ENCODE data around the gene NFKB1.

NFKB1 gene

GRCh38 chr4:102514298-102514964 lies 13.3 kb downstream of the NFKB1 start:
- H3K27me3 ChIP-seq (ENCODE audit: control insufficient read depth, insufficient read depth, low read length) = no peaks in the 10 kb centered on the region
- H3K36me3 ChIP-seq (ENCODE audit: control insufficient read depth, insufficient read depth, low read length) = no peaks in the 10 kb centered on the region
- H3K4me1 ChIP-seq (ENCODE audit: control insufficient read depth, insufficient read depth, low read length) = no peaks in the 10 kb centered on the region
- H3K9ac ChIP-seq (ENCODE audit: low read length) = no peak overlapping the region
- peaks cover 7% of the 10 kb centered on the region; the same call in 1 of the 2 replicates for H3K9me3 ChIP-seq (ENCODE audit: control insufficient read depth, insufficient read depth, low read depth, low read length)
- no peak overlapping the region for H3K4me3 ChIP-seq (ENCODE audit: low read depth, low read length)
- no peak overlapping the region for H3K27ac ChIP-seq (ENCODE audit: low read depth, low read length)

GRCh38 chr4:102517753-102518152 lies 16.6 kb downstream of the NFKB1 start:
- Histone ChIP-seq H3K27ac (ENCODE audit: low read depth, low read length) (no peak overlapping the region), H3K36me3 (ENCODE audit: control insufficient read depth, insufficient read depth, low read length) (no peaks in the 10 kb centered on the region), H3K9ac (ENCODE audit: low read length) (no peak overlapping the region), H3K9me3 (ENCODE audit: control insufficient read depth, insufficient read depth, low read depth, low read length) (peaks cover 7% of the 10 kb centered on the region; the same call in 1 of the 2 replicates), H3K27me3 (ENCODE audit: control insufficient read depth, insufficient read depth, low read length) (no peaks in the 10 kb centered on the region), H3K4me1 (ENCODE audit: control insufficient read depth, insufficient read depth, low read length) (no peaks in the 10 kb centered on the region), H3K4me3 (ENCODE audit: low read depth, low read length) (no peak overlapping the region)

- H3K27ac ChIP-seq (ENCODE audit: low read depth, low read length) = no peak overlapping the region
- peaks cover 7% of the 10 kb centered on the region; the same call in 1 of the 2 replicates for H3K9me3 ChIP-seq (ENCODE audit: control insufficient read depth, insufficient read depth, low read depth, low read length)
- no peak overlapping the region for H3K4me3 ChIP-seq (ENCODE audit: low read depth, low read length)
- no peaks in the 10 kb centered on the region for H3K4me1 ChIP-seq (ENCODE audit: control insufficient read depth, insufficient read depth, low read length)
- H3K9ac ChIP-seq (ENCODE audit: low read length) = no peak overlapping the region
- no peaks in the 10 kb centered on the region for H3K27me3 ChIP-seq (ENCODE audit: control insufficient read depth, insufficient read depth, low read length)
- H3K36me3 ChIP-seq (ENCODE audit: control insufficient read depth, insufficient read depth, low read length) = no peaks in the 10 kb centered on the region
These were observed 17.6 kb downstream of the NFKB1 start for GRCh38 chr4:102518703-102519131.

GRCh38 chr4:102519925-102520324 lies 18.8 kb downstream of the NFKB1 start:
- no peak overlapping the region for H3K4me3 ChIP-seq (ENCODE audit: low read depth, low read length)
- no peak overlapping the region for H3K9ac ChIP-seq (ENCODE audit: low read length)
- H3K27ac ChIP-seq (ENCODE audit: low read depth, low read length) = no peak overlapping the region
- H3K9me3 ChIP-seq (ENCODE audit: control insufficient read depth, insufficient read depth, low read depth, low read length) = peaks cover 7% of the 10 kb centered on the region; the same call in 1 of the 2 replicates
- no peaks in the 10 kb centered on the region for H3K4me1 ChIP-seq (ENCODE audit: control insufficient read depth, insufficient read depth, low read length)
- H3K27me3 ChIP-seq (ENCODE audit: control insufficient read depth, insufficient read depth, low read length) = no peaks in the 10 kb centered on the region
- H3K36me3 ChIP-seq (ENCODE audit: control insufficient read depth, insufficient read depth, low read length) = no peaks in the 10 kb centered on the region

- Histone ChIP-seq H3K4me3 (ENCODE audit: low read depth, low read length) (no peak overlapping the region), H3K27ac (ENCODE audit: low read depth, low read length) (no peak overlapping the region), H3K36me3 (ENCODE audit: control insufficient read depth, insufficient read depth, low read length) (no peaks in the 10 kb centered on the region), H3K9ac (ENCODE audit: low read length) (no peak overlapping the region), H3K9me3 (ENCODE audit: control insufficient read depth, insufficient read depth, low read depth, low read length) (peaks cover 6% of the 10 kb centered on the region; the same call in 1 of the 2 replicates), H3K4me1 (ENCODE audit: control insufficient read depth, insufficient read depth, low read length) (no peaks in the 10 kb centered on the region), H3K27me3 (ENCODE audit: control insufficient read depth, insufficient read depth, low read length) (no peaks in the 10 kb centered on the region)
These were observed 20.4 kb downstream of the NFKB1 start for GRCh38 chr4:102521570-102521969.

- Histone ChIP-seq H3K27me3 (ENCODE audit: control insufficient read depth, insufficient read depth, low read length) (no peaks in the 10 kb centered on the region), H3K9ac (ENCODE audit: low read length) (no peak overlapping the region)
These were observed 20.9 kb downstream of the NFKB1 start for GRCh38 chr4:102522031-102522440.

GRCh38 chr4:102524691-102525090 lies 23.5 kb downstream of the NFKB1 start:
- no peak overlapping the region for H3K9ac ChIP-seq (ENCODE audit: low read length)
- no peak overlapping the region for H3K27ac ChIP-seq (ENCODE audit: low read depth, low read length)
- no peaks in the 10 kb centered on the region for H3K9me3 ChIP-seq (ENCODE audit: control insufficient read depth, insufficient read depth, low read depth, low read length)
- peaks cover 7% of the 10 kb centered on the region; the same call in 1 of the 2 replicates for H3K4me1 ChIP-seq (ENCODE audit: control insufficient read depth, insufficient read depth, low read length)
- H3K36me3 ChIP-seq (ENCODE audit: control insufficient read depth, insufficient read depth, low read length) = no peaks in the 10 kb centered on the region
- no peaks in the 10 kb centered on the region for H3K27me3 ChIP-seq (ENCODE audit: control insufficient read depth, insufficient read depth, low read length)
- H3K4me3 ChIP-seq (ENCODE audit: low read depth, low read length) = no peak overlapping the region

More at GRCh38 chr4:102522031-102522440, 20.9 kb downstream of the NFKB1 start:
- H3K27ac ChIP-seq (ENCODE audit: low read depth, low read length) = no peak overlapping the region
- no peaks in the 10 kb centered on the region for H3K36me3 ChIP-seq (ENCODE audit: control insufficient read depth, insufficient read depth, low read length)
- H3K9me3 ChIP-seq (ENCODE audit: control insufficient read depth, insufficient read depth, low read depth, low read length) = peaks cover 1% of the 10 kb centered on the region; the same call in 1 of the 2 replicates
- H3K4me1 ChIP-seq (ENCODE audit: control insufficient read depth, insufficient read depth, low read length) = no peaks in the 10 kb centered on the region
- H3K4me3 ChIP-seq (ENCODE audit: low read depth, low read length) = no peak overlapping the region

GRCh38 chr4:102525097-102525496 lies 23.9 kb downstream of the NFKB1 start:
- no peak overlapping the region for H3K27ac ChIP-seq (ENCODE audit: low read depth, low read length)

GRCh38 chr4:102525504-102525903 lies 24.3 kb downstream of the NFKB1 start:
- no peak overlapping the region for H3K9ac ChIP-seq (ENCODE audit: low read length)
- peaks cover 7% of the 10 kb centered on the region; the same call in 1 of the 2 replicates for H3K4me1 ChIP-seq (ENCODE audit: control insufficient read depth, insufficient read depth, low read length)
- H3K27ac ChIP-seq (ENCODE audit: low read depth, low read length) = no peak overlapping the region

More at GRCh38 chr4:102525097-102525496, 23.9 kb downstream of the NFKB1 start:
- Histone ChIP-seq H3K4me1 (ENCODE audit: control insufficient read depth, insufficient read depth, low read length) (peaks cover 7% of the 10 kb centered on the region; the same call in 1 of the 2 replicates), H3K36me3 (ENCODE audit: control insufficient read depth, insufficient read depth, low read length) (no peaks in the 10 kb centered on the region), H3K9me3 (ENCODE audit: control insufficient read depth, insufficient read depth, low read depth, low read length) (no peaks in the 10 kb centered on the region), H3K27me3 (ENCODE audit: control insufficient read depth, insufficient read depth, low read length) (no peaks in the 10 kb centered on the region), H3K4me3 (ENCODE audit: low read depth, low read length) (no peak overlapping the region), H3K9ac (ENCODE audit: low read length) (no peak overlapping the region)

GRCh38 chr4:102526532-102526931 lies 25.4 kb downstream of the NFKB1 start:
- Histone ChIP-seq H3K9me3 (ENCODE audit: control insufficient read depth, insufficient read depth, low read depth, low read length) (no peaks in the 10 kb centered on the region), H3K27ac (ENCODE audit: low read depth, low read length) (no peak overlapping the region), H3K4me3 (ENCODE audit: low read depth, low read length) (no peak overlapping the region), H3K4me1 (ENCODE audit: control insufficient read depth, insufficient read depth, low read length) (peaks cover 7% of the 10 kb centered on the region; the same call in 1 of the 2 replicates), H3K36me3 (ENCODE audit: control insufficient read depth, insufficient read depth, low read length) (no peaks in the 10 kb centered on the region), H3K9ac (ENCODE audit: low read length) (no peak overlapping the region), H3K27me3 (ENCODE audit: control insufficient read depth, insufficient read depth, low read length) (no peaks in the 10 kb centered on the region)

More at GRCh38 chr4:102525504-102525903, 24.3 kb downstream of the NFKB1 start:
- Histone ChIP-seq H3K27me3 (ENCODE audit: control insufficient read depth, insufficient read depth, low read length) (no peaks in the 10 kb centered on the region), H3K4me3 (ENCODE audit: low read depth, low read length) (no peak overlapping the region), H3K9me3 (ENCODE audit: control insufficient read depth, insufficient read depth, low read depth, low read length) (no peaks in the 10 kb centered on the region), H3K36me3 (ENCODE audit: control insufficient read depth, insufficient read depth, low read length) (no peaks in the 10 kb centered on the region)

- no peak overlapping the region for H3K27ac ChIP-seq (ENCODE audit: low read depth, low read length)
- H3K4me3 ChIP-seq (ENCODE audit: low read depth, low read length) = no peak overlapping the region
- no peak overlapping the region for H3K9ac ChIP-seq (ENCODE audit: low read length)
- H3K9me3 ChIP-seq (ENCODE audit: control insufficient read depth, insufficient read depth, low read depth, low read length) = no peaks in the 10 kb centered on the region
- H3K27me3 ChIP-seq (ENCODE audit: control insufficient read depth, insufficient read depth, low read length) = no peaks in the 10 kb centered on the region
- H3K4me1 ChIP-seq (ENCODE audit: control insufficient read depth, insufficient read depth, low read length) = peaks cover 7% of the 10 kb centered on the region; the same call in 1 of the 2 replicates
- no peaks in the 10 kb centered on the region for H3K36me3 ChIP-seq (ENCODE audit: control insufficient read depth, insufficient read depth, low read length)
These were observed 26.6 kb downstream of the NFKB1 start for GRCh38 chr4:102527695-102528283.
